GM21825 (cell line): ENCODE results near the gene ASCC3.
A peak's percentile ranks its signal among the peaks of the same experiment; 100 is the strongest.
"Not testable (repeated sequence)": the region's sequence is repeated elsewhere in the genome, so short reads cannot be mapped to it uniquely, and the experiment has no call there.

ENCODE experiments used
- ATAC-seq: cut with Tn5 transposase; IDR thresholded peaks from one replicate; pipeline ENCODE4 v1.9.1; 2021; ENCODE audit warnings: mild to moderate bottlenecking, moderate library complexity; ENCODE audit not compliant: unreplicated experiment

The ASCC3 gene

DNA sequence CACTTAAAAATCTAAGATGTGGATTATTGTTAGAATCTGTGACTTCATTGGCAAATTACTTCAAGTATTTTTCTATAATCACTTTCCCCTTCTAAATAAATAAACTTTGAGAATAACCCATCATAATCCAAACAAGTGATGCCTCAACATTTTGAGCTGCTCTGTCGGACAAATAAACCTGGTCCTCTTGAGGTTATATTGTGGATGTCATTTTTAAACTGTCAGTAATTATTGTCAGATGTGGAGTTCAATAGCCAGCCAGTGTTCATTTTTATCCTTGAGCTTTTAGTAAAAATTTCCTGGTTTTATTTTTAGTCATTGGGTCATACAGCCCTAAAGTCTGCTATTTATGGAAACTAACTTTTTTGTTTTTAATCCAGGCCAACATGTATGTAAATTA is 9.5 kb upstream of the ASCC3 start:
- ATAC-seq, result not testable (repeated sequence)

DNA sequence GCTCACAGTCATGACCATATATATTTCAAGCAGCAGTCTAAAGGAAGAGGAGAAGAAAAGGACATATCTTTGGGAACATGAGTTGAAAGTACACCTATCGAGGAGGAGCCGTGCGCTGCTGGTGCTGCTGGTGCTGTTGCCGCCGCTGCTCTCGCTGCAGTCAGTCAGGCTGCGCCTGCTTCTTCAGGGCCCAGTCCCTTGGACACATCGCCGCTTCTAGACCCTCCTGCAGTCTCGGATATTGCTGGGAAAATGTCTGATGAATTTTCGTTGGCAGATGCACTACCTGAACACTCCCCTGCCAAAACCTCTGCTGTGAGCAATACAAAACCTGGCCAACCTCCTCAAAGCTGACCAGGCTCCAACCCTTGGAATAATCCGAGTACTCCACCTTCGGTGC is 8.2 kb upstream of the ASCC3 start:
- no peak for ATAC-seq

DNA sequence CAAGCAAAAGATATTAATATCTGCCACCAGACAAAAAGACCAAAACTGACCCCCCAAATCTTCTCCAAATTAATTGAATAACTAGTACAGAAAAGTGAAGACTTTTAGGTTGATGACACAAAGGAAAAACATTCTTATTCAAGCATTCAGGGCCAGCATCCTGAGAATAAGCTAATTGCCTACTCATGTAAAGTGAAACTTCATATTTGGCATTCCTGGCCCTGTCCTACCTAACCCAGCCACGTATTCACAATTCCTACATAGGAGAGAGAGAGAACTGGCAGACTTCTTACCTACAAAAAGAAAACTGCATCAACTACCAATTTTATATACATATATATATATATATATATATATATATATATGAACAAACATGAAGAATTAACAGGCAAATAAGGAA is 4.9 kb upstream of the ASCC3 start:
- no peak for ATAC-seq

DNA sequence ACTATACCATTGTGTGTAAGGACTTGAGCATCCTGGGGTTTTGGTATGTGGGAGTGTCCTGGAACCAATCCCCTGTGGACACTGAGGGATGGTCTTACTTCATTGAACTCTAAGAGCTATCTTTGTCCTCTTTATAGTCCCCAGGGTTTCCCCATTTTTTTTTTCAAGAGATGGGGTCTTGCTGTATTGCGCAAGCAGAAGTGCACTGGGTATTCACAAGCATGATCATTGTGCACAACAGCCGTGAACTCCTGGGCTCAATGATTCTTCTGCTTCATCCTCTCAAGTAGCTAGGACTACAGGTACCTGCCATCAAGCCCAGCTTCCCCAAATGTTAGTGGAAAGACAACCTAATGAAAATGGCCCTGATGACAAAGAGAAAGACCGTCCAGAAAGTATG is 2.2 kb upstream of the ASCC3 start:
- ATAC-seq, result no peak

DNA sequence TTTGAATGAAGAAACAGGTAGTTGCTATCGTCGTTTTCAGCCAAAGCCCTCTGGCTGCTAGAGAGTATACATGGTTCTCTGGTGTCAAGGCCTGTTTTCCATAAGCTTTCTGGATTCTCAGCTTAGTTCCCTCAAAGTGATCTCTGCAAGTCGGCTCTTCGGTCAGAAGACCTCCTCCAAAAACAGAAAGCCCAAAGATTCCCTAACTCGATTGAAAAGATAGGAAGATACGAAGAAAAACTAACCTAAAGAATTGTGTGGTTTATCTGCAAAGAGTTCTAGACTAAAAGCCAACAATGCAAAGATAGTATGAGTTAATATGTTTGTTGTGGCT is 545 bp upstream of the ASCC3 start:
- no peak for ATAC-seq

DNA sequence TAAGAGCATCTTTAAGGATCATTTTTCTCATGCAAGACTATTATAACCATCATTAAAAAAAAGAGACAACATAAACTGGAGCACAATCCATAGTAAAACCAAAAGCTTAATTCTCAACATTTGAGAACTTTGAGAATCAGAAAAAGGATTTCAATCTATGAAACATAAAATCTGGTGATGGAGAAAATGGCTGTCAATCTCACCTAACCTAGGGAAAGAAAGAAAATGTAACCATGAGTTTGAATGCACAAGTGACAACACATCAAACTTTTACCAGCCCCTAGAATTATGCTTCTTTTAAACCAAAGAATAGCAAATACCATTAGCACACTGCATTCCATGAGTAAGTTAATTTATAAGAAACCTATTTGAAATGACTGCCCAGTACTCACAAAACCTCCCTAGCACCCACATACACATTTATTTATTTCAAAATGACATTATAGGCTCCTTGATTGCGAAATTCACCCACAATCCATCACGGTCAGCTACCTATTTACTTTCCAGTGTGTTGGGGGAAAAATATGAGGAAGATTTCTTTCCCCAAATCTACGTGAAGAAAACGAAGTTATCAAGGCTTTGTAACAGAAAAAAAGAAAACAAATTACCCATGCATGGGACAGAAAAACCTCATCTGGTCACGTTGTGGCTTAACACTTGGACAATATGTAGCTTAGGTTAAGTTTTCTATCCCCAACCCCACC is 828 bp downstream of the ASCC3 start:
- no peak for ATAC-seq

DNA sequence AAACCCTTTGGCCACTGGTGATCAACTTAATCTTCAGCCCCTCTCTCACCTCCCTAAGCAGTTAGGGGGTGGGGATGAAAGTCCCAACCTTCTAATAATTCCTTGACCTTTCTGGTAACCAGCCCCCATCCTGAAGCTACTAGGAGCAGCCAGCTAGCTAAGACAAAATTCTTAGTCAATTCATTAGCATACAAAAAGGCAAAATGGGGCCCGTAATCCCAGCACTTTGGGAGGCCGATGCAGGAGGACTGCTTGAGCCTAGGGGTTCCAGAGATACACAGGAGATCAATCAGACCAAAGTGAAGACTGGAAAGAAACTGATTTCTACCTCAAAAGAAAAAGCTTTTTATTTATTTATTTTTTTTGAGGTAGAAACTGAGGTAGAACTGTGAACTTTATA is 1.8 kb downstream of the ASCC3 start:
- no peak for ATAC-seq

DNA sequence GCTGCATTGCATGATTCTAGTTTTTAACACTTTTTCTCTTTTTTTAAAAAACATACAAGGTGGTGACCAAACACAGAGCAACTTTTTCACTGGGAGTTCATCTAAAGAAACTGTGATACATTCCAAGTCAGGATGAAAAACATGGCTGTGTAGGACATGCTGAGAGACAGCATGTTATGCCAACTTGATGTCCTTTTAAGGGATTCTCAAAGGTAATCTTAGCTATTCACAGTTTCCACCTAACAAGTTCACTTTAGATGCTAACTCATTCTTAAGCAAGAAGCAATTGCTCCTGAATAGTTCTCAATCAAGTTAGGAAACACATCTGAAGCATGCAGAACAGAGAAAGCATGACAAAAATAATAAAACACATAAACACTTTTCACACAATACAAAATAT is 3.3 kb downstream of the ASCC3 start:
- no peak for ATAC-seq

DNA sequence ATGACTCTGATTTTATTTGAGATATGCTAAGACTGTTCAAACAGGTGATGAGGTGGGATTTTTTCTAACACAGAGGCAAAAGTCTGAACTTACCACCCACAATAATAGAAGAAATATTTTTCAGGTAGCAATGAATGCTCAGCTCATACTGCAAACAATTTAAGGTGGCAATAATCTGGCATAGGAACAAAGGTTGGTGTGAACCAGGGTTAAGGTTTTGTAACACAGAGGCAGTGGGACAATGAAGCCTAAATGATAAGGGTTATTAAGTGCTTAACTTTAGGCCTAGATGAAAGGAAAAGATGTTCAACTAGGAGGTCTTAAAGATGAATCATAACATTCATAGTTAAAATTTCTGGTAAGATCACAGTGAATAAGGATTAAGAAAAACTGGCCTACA is 4.9 kb downstream of the ASCC3 start:
- no peak for ATAC-seq

DNA sequence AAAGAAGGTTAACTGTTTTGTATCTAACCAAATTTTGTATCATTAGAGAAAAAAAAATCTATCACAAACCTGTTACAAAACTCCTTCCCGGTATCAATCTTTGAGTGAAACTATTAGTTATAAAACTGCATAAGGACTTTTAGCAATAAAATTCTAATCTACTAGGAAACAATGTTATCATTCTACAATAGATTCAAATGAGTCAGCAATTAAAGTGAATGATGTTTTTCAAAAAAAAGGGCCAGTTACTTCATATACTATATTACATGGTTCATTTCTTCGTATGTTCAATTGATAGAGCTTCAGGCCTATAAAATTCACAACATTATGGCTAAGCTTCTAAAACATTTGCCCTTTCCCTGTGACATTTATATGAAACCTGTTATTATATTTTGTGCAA is 15.6 kb downstream of the ASCC3 start:
- no peak for ATAC-seq

DNA sequence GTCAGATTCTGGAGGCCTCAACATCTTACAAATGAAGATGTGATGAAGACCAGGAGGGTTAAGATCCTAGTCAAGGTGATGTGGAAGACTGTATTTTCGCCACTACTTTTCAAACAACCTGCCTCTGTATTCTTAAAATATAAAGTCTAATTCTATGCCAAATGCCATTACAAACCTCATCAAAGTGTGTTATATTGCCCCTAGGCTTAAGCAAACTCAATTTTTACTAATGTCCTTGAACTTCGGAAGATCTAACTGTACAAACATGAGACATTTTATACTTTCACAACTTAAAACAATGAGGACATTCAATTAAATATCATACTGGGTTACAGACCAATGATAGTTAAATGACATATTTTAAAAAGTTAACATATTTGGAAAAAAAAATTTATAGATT is 19.1 kb downstream of the ASCC3 start:
- ATAC-seq, result no peak

DNA sequence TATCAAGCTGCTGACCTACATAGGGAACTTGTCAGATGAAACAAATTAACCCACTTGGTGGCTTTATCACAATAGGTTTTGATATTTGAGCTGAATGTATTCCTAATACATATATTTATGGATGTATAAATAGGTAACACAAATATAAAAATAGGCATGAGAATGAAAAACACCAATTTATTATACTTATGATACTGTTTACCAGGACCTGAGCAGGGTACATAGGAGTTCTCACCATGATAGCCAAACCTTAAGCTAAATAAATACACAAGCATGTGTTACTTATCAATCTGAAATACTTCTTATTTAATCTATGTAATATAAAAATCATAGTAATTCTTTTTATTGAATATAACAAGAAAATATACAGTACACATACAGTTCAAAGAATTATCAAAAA is 25.0 kb downstream of the ASCC3 start:
- no peak for ATAC-seq

DNA sequence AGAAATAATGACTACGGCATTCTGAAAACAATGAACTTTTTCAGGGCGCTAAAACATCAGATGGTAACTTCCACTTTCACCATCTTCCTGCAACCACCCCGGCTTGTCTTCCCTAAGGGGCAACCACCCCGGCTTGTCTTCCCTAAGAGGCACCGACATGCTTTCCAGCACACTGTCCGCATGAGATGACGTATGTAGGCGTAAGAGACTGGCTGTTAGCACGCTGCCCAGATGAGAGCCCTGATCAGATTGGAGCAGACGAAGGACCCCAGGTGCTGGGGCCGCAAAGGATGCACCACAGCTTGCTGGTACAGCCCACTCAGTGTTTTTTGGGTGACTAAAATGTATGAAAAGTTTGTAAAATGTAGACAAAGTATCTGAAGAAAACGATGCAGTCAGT is 29.3 kb downstream of the ASCC3 start:
- ATAC-seq, result no peak

DNA sequence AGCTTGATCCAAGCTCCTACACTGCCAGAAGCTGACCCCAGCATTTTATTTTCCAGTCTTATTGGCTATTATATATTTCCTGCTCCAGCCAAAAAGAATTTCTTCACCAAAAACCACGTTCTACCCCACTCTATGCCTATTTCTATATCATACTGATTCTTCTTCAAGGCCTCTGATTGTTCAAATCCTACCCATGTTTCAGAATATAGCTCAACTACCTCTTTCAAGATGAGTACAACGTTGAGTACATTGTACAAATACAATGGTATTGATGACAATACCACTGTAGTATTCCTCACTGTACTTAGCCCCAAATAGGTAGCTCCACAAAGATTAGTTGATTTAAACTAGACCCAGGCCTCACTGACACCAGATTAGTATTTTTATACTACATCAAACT is 31.0 kb downstream of the ASCC3 start:
- no peak for ATAC-seq

DNA sequence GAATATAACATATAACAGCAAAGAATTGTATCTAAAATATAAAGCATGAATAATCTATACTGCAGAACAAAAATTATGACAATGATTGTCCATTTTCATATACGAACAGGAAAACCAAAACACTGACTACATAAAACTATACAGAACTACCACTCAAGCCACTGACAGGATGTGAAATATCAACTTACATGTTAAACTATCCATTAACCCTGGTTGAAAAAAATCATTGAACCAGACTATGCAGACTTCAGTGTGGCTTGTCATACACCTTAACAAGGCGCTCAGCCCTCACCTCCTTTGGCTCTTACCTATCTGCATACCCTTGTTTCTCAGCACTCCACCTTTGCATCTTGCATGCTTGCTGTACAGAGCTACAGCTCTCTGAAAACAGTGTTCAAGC is 34.9 kb downstream of the ASCC3 start:
- peak; percentile 77 for ATAC-seq

DNA sequence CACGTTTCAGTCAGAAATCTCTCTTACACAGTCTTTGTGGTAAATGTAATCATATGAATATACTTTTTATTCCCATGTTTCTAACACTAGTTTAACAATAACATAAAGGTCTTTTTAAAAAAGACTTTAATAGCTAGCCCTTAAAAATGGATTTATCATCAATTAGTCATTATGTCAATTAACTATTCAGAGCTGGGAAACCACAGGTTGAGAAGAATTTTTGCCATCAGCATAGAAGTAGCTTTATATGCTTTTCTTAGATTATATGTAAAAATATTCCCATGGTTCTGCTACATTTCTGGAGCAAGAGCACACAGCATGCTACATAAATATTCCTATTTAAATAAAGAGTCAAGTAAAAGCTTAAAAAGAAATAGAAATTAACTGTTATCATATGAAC is 35.5 kb downstream of the ASCC3 start:
- ATAC-seq, result no peak

DNA sequence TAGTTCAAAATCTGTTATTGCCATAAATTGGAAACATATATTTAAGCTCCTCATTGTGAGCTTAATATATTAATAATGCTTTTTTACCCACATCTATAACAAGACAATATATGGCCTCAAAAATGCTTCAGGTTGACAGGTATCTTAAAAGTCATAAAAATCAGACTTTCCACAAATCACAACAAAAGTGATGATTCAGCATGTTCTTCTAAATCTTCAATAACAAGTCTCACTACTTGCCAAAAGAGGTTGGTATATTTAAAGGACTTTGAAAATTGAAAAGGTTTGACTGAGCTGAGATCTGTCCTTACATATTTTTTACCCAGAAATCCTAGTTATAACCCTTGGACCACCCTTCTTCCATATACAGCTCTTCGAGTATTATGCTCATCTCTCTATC is 41.7 kb downstream of the ASCC3 start:
- no peak for ATAC-seq

DNA sequence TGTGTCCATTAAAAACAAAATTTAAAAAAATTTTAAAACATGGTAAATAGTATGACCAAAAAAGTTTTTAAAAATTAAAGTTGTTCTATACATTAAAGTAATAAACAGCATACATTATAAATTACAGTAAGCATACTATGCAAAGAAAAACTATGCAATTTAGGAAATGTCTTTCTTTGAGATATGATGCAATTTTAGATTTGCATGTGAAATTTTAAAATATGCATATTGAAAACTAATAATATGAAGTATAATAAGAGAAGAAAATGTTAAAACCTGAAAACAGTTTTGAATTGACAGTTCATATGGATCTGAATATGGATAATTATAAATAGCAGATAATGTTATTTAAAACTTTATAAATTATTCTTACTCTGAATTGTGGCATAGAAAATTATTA is 43.1 kb downstream of the ASCC3 start:
- ATAC-seq, result no peak

DNA sequence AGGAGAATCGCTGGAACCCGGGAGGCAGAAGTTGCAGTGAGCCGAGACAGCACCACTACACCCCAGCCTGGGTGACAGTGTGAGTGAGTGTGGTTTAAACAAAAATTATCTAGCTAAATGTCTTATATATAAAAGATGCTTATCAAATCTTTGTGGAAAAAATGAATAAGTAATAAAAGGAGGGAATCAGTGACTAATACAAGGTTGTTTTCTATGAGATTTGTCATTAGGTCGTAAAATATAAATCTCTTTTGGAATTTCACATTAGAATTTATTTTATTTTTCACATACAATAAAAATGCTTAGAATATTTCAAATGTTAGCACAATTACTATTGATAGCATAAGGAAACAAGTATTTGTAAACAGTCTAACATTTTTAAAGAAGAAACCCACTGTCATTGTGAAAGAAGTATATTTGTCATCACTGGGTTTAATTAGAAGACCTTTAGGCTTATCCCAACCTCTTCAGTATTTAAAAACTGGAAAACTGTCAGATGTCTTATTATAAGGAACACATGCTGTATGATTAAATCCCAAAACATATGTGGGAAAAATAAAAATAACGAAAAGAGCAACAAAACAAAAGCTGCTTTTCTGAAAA is 47.1 kb downstream of the ASCC3 start:
- no peak for ATAC-seq

DNA sequence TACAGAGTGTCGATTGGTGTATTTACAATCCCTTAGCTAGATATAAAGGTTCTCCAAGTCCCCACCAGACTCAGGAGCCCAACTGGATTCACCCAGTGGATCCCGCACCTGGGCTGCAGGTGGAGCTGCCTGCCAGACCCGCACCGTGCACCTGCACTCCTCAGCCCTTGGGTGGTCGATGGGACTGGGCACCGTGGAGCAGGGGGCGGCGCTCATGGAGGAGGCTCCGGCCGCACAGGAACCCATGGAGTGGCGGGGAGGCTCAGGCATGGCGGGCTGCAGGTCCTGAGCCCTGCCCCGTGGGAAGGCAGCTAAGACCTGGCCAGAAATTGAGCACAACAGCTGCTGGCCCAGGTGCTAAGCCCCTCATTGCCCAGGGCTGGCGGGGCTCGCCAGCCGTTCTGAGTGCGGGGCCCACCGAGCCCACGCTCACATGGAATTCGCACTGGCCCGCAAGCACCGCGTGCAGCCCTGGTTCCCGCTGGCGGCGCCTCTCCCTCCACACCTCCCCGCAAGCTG is 52.0 kb downstream of the ASCC3 start:
- ATAC-seq, result not testable (repeated sequence)

DNA sequence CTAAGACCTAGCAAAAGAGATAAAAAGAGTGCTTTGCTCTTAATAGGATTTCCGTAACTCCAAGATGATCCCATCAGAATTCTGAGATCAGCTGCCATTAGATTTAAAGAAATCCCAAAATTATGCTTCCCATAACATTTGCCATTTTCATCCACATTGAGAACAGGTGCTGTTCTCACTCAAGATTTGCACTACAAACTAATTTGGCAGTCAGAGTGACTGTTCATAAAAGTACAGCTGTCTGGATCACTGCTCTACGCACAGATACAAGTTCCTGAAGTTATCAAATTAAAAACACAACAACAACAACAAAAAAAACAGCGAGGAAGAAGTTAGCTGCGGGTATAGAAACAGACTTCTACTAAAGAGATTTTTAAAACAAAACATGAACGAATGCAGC is 58.1 kb downstream of the ASCC3 start:
- no peak for ATAC-seq

DNA sequence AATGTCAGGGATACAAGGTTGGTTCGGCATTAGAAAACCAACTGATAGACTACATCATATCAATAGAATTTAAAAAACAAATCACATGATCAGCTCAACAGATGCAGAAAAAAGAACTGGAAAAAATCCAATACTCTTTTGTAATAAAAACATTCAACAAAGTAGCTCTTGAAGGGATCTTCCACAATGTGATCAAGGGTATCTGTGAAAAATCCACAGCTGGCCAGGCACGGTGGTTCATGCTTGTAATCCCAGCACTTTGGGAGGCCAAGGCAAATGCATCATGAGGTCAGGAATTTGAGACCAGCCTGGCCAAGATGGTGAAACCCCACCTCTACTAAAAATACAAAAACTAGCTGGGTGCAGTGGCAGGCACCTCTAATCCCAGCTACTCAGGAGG is 63.1 kb downstream of the ASCC3 start:
- ATAC-seq, result no peak

DNA sequence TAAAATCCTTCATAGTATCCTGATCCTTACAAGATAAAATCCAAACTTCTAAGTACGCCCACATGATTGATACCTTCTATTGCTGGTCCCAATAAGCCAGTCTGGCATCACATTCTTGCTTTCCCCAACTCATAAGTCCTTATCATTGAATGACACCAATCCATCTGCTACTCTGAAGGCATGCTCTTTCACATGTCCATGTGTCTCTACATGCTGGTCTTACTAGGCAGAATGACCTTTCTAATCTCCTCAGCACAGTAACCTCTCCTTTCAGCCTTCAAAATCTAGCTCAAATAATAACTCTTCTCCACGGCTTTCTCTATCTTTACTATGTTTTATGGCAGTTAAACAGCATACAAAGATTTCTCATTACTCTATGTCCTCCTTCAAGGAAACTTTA is 71.1 kb downstream of the ASCC3 start:
- no peak for ATAC-seq
